Calu3 (cell line): ENCODE data around the gene FHIT. TPM values are rescaled to one million over a fixed set of nuclear protein-coding genes. Genes with fewer than 3 reads are reported as not detected.

Experiments used
- BruUV-seq: library from RNA; stranded (reverse); fragments of 400-500 nt; replicated peaks from 2 replicates; lab custom pipeline; 2021; lab: Mats Ljungman, UMichigan
- CTCF ChIA-PET: fragments of 300-600 bp; sonication (Branson Sonifier 250); formaldehyde crosslinking; loops from one replicate; lab custom pipeline; 2022; ENCODE audit warnings: antibody characterized with exemption; lab: Charles Lee
- DNase-seq: peaks from one replicate; pipeline ENCODE4 v3.0.0; 2022
- H3K27ac Mint-ChIP-seq: one replicate; pipeline ENCODE4 v1.8.0; 2022; ENCODE audit warnings: mixed read lengths; ENCODE audit not compliant: unreplicated experiment
- H3K27me3 Mint-ChIP-seq: one replicate; pipeline ENCODE4 v1.8.0; 2022; ENCODE audit warnings: mixed read lengths; ENCODE audit not compliant: unreplicated experiment
- H3K36me3 Mint-ChIP-seq: one replicate; pipeline ENCODE4 v1.8.0; 2022; ENCODE audit warnings: mild to moderate bottlenecking, moderate library complexity, mixed read lengths; ENCODE audit not compliant: insufficient read depth, unreplicated experiment
- H3K4me1 Mint-ChIP-seq: one replicate; pipeline ENCODE4 v1.8.0; 2022; ENCODE audit warnings: mild to moderate bottlenecking, low read depth, mixed read lengths; ENCODE audit not compliant: unreplicated experiment
- H3K4me3 Mint-ChIP-seq: one replicate; pipeline ENCODE4 v1.8.0; 2022; ENCODE audit warnings: mild to moderate bottlenecking, low read depth, moderate library complexity, mixed read lengths; ENCODE audit not compliant: unreplicated experiment
- H3K9me3 Mint-ChIP-seq: one replicate; pipeline ENCODE4 v1.8.0; 2022; ENCODE audit warnings: low read depth, mixed read lengths; ENCODE audit not compliant: unreplicated experiment
- intact Hi-C: fragments of 100-400 bp; cut with micrococcal nuclease; formaldehyde crosslinking; loops from one replicate; pipeline ENCODE4 v1.10.0; 2022; ENCODE audit not compliant: unreplicated experiment
- total RNA-seq: library from RNA; stranded (reverse); gene quantifications from 2 replicates; pipeline ENCODE4 v1.2.3, GENCODE V29; 2022
- TF ChIP-seq, protein P1 (sequence below): fragments of 200-600 bp; IDR thresholded peaks from one replicate; pipeline ENCODE4 v1.8.0; 2022; ENCODE audit warnings: antibody characterized with exemption; ENCODE audit not compliant: unreplicated experiment

The FHIT gene
- total RNA-seq, 1 experiment from 2014 or later = 6.2 TPM

DNA sequence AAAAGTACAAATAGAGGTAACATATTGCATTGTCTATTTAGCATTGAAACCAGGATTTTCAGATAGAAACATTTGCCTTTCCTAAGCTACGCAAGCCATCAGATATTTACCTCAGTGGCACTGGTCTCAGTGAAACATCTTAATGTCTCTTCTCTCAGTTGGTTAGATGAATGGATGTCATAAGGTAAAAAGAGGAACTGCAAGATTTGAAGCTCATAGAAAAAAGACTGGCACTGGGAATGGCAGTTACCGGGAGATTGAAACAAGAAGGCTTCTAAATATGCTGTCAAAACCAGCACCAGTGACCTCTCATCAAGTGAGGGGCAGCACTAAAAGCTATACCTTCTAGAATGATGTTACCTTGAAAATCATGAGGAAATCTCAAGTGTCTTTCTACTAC lies 486.4 kb downstream of the FHIT start:
- TF ChIP-seq, protein P1, sequence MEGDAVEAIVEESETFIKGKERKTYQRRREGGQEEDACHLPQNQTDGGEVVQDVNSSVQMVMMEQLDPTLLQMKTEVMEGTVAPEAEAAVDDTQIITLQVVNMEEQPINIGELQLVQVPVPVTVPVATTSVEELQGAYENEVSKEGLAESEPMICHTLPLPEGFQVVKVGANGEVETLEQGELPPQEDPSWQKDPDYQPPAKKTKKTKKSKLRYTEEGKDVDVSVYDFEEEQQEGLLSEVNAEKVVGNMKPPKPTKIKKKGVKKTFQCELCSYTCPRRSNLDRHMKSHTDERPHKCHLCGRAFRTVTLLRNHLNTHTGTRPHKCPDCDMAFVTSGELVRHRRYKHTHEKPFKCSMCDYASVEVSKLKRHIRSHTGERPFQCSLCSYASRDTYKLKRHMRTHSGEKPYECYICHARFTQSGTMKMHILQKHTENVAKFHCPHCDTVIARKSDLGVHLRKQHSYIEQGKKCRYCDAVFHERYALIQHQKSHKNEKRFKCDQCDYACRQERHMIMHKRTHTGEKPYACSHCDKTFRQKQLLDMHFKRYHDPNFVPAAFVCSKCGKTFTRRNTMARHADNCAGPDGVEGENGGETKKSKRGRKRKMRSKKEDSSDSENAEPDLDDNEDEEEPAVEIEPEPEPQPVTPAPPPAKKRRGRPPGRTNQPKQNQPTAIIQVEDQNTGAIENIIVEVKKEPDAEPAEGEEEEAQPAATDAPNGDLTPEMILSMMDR = no peak
- peaks cover 2% of the 10 kb centered on the region for H3K9me3 Mint-ChIP-seq
- CTCF ChIA-PET = no interaction called here
- H3K27me3 Mint-ChIP-seq = no peaks in the 10 kb centered on the region
- H3K4me1 Mint-ChIP-seq = no peaks in the 10 kb centered on the region
- no peak overlapping the region for H3K4me3 Mint-ChIP-seq
- DNase-seq = no peak
- H3K36me3 Mint-ChIP-seq = no peaks in the 10 kb centered on the region
- no TSS peak for BruUV-seq
- intact Hi-C loops = no loop called here
- no peak overlapping the region for H3K27ac Mint-ChIP-seq

DNA sequence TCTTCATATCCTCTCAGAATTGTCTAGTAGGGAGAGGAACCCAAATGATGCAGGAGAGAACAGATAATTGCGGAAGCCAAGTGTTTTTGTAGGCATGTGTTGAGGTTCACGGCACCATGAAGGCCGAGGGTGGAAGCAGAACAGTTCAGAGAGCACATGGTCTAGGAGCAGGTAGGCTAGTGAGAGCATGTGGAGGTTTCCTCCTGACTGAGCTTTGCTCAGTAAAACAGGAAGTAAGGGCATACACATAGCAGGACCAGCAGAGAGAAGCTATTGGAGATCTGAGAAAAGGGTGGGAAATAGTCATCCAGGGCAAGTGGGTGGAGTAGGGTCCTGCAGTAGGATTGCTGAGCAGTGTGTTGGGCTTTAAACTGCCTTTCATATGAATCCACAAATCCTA lies 491.1 kb downstream of the FHIT start:
- Mint-ChIP-seq H3K27ac (no peak overlapping the region), H3K4me1 (no peaks in the 10 kb centered on the region), H3K9me3 (peaks cover 11% of the 10 kb centered on the region), H3K4me3 (no peak overlapping the region), H3K27me3 (no peaks in the 10 kb centered on the region), H3K36me3 (no peaks in the 10 kb centered on the region)
- intact Hi-C loops = no loop called here
- BruUV-seq = no TSS peak
- TF ChIP-seq, protein P1 = no peak
- no peak for DNase-seq
- CTCF ChIA-PET = no interaction called here

GRCh38 chr3:60759439-60759838 lies 491.8 kb downstream of the FHIT start:
- H3K4me3 Mint-ChIP-seq = no peak overlapping the region
- no TSS peak for BruUV-seq
- no peak for DNase-seq
- H3K27me3 Mint-ChIP-seq = no peaks in the 10 kb centered on the region
- H3K36me3 Mint-ChIP-seq = no peaks in the 10 kb centered on the region
- TF ChIP-seq, protein P1 = no peak
- no peaks in the 10 kb centered on the region for H3K4me1 Mint-ChIP-seq
- CTCF ChIA-PET = no interaction called here
- peaks cover 11% of the 10 kb centered on the region for H3K9me3 Mint-ChIP-seq
- H3K27ac Mint-ChIP-seq = no peak overlapping the region
- intact Hi-C loops = no loop called here

DNA sequence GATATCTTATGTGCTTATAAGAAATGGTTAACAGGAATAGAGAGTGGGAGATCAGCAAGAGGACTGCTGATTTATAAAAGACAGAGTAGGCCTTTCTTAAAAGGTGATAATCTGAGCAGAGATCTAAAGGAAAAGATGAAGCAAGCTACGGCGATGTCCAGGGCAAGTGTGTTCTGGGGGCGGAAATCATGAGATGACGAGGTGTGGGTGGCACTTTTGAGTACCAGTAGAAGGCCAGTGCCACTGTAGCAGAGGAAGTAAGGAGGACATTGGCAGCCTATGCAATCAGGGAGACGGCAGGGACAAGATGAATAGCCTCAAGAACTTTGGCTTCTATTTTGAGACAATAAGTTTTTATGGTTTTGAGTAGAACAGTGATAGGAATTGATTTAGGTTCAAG lies 492.4 kb downstream of the FHIT start:
- TF ChIP-seq, protein P1 = no peak
- BruUV-seq = no TSS peak
- H3K27me3 Mint-ChIP-seq = no peaks in the 10 kb centered on the region
- no peaks in the 10 kb centered on the region for H3K4me1 Mint-ChIP-seq
- no peak overlapping the region for H3K4me3 Mint-ChIP-seq
- H3K27ac Mint-ChIP-seq = no peak overlapping the region
- no peak for DNase-seq
- H3K9me3 Mint-ChIP-seq = peaks cover 11% of the 10 kb centered on the region
- no peaks in the 10 kb centered on the region for H3K36me3 Mint-ChIP-seq
- CTCF ChIA-PET = no interaction called here
- intact Hi-C loops = no loop called here

DNA sequence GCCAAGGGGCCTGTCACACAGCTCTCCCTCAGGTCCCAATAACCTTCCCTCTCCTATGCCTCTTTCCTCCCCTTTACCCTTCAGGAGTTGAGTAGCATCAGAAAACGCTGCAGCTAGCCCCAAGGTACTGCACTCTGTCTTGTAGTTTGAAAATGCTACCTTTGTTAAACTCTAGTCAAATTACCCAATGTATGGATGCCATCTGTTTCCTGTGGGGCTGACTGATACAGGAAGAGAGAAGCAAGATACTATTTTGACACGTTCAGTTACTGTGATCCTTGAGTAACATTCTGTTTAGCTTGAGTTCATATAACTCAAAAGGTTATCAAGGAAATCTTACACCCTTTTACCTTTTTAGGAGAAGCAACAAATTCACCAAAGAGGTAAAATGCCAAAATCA lies 493.1 kb downstream of the FHIT start:
- no peak overlapping the region for H3K4me3 Mint-ChIP-seq
- DNase-seq = no peak
- intact Hi-C loops = no loop called here
- no peaks in the 10 kb centered on the region for H3K4me1 Mint-ChIP-seq
- peaks cover 11% of the 10 kb centered on the region for H3K9me3 Mint-ChIP-seq
- H3K36me3 Mint-ChIP-seq = no peaks in the 10 kb centered on the region
- BruUV-seq = no TSS peak
- no peak overlapping the region for H3K27ac Mint-ChIP-seq
- H3K27me3 Mint-ChIP-seq = no peaks in the 10 kb centered on the region
- TF ChIP-seq, protein P1 = no peak
- CTCF ChIA-PET = no interaction called here
